ENCODE data around the gene IFFO2. TPM values are rescaled to one million over a fixed set of nuclear protein-coding genes. Genes with fewer than 3 reads are reported as not detected.

Gene IFFO2
- total and polyA plus RNA-seq, 10 of the 15 experiments (the other 5 are each of a cell fraction or from before 2014, with no cell fraction given) = 1.2 to 18.4 (median 6.7) TPM

DNA sequence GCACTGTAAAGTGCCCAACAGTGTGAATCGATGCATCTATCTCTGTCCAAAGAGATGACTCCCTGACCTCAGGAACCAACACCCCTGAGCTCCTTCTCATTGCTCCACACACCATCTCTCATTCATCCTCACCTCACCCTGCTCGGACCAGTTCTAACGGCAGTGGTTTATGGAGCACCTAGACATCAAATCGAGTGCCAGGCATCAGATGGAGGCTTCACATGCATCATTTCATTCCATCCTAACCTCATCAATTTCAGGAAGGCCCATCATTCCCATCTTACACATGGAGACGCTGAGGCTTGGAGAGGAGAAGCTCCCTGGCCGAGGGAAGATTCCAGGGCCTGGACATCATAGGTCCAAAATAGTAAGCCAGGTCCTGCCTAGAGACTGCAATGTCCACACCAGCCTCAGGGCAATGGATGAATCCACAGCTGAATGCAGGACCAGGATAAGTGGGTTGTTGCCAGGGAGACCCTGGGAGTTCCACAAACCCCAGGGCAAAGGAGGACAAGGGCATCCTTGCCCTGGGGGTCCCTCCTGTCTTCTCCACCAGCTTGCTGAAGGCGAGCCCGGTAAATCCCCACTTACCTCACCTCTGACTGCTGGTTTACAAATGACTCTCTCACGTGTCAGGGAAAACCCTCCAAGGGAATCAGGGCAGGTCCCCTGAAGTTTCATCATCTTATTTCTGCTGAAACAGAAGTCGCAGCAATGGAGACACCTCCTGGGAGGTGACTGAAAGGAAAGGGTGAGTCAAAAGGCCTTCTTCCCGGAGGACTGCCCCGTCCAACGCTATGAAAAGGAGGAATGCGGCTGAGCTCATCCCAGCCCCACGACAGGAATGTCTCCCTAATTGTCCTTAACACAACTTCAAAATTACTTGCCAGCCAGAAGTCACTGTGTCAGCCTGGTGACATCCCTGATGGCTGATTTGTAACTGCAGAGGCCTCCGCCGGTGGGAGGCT lies 9.0 kb upstream of the IFFO2 start (continued):
- TF ChIP-seq EZH2 (IDR thresholded peaks at IDR 0.05; ENCODE audit: borderline replicate concordance, control insufficient read depth, low read depth, low read length) = no peak
- TF ChIP-seq JUND (IDR thresholded peaks at IDR 0.05; ENCODE audit: low read depth, low read length) = no peak
- TF ChIP-seq, protein P1, sequence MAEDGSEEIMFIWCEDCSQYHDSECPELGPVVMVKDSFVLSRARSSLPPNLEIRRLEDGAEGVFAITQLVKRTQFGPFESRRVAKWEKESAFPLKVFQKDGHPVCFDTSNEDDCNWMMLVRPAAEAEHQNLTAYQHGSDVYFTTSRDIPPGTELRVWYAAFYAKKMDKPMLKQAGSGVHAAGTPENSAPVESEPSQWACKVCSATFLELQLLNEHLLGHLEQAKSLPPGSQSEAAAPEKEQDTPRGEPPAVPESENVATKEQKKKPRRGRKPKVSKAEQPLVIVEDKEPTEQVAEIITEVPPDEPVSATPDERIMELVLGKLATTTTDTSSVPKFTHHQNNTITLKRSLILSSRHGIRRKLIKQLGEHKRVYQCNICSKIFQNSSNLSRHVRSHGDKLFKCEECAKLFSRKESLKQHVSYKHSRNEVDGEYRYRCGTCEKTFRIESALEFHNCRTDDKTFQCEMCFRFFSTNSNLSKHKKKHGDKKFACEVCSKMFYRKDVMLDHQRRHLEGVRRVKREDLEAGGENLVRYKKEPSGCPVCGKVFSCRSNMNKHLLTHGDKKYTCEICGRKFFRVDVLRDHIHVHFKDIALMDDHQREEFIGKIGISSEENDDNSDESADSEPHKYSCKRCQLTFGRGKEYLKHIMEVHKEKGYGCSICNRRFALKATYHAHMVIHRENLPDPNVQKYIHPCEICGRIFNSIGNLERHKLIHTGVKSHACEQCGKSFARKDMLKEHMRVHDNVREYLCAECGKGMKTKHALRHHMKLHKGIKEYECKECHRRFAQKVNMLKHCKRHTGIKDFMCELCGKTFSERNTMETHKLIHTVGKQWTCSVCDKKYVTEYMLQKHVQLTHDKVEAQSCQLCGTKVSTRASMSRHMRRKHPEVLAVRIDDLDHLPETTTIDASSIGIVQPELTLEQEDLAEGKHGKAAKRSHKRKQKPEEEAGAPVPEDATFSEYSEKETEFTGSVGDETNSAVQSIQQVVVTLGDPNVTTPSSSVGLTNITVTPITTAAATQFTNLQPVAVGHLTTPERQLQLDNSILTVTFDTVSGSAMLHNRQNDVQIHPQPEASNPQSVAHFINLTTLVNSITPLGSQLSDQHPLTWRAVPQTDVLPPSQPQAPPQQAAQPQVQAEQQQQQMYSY (CRISPR knock-in tag; IDR thresholded peaks at IDR 0.05) = no peak
- peak; percentile 78 for TF ChIP-seq EED (IDR thresholded peaks at IDR 0.05; ENCODE audit: low read depth)
- TF ChIP-seq, protein P2, sequence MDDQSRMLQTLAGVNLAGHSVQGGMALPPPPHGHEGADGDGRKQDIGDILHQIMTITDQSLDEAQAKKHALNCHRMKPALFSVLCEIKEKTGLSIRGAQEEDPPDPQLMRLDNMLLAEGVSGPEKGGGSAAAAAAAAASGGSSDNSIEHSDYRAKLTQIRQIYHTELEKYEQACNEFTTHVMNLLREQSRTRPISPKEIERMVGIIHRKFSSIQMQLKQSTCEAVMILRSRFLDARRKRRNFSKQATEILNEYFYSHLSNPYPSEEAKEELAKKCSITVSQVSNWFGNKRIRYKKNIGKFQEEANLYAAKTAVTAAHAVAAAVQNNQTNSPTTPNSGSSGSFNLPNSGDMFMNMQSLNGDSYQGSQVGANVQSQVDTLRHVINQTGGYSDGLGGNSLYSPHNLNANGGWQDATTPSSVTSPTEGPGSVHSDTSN (IDR thresholded peaks at IDR 0.05; ENCODE audit: insufficient replicate concordance, low read depth, low read length) = no peak
- no peak for TF ChIP-seq YY1 (IDR thresholded peaks at IDR 0.05; ENCODE audit: low read depth, low read length)
- no peak for TF ChIP-seq TBL1XR1 (IDR thresholded peaks at IDR 0.05; ENCODE audit: low read depth, low read length)
- TF ChIP-seq, protein P3, sequence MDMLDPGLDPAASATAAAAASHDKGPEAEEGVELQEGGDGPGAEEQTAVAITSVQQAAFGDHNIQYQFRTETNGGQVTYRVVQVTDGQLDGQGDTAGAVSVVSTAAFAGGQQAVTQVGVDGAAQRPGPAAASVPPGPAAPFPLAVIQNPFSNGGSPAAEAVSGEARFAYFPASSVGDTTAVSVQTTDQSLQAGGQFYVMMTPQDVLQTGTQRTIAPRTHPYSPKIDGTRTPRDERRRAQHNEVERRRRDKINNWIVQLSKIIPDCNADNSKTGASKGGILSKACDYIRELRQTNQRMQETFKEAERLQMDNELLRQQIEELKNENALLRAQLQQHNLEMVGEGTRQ (IDR thresholded peaks at IDR 0.05; ENCODE audit: borderline replicate concordance, low read depth, low read length) = no peak
- no peak for TF ChIP-seq RBBP5 (conservative IDR thresholded peaks at IDR 0.05)
- no peak for TF ChIP-seq KDM1A (IDR thresholded peaks at IDR 0.05; ENCODE audit: borderline replicate concordance)
- no peak for TF ChIP-seq ASH2L (IDR thresholded peaks at IDR 0.05; ENCODE audit: borderline replicate concordance, low read depth)
- no peak for TF ChIP-seq LARP7 (IDR thresholded peaks at IDR 0.05)
- TF ChIP-seq RAD51 (IDR thresholded peaks at IDR 0.05) = no peak
- TF ChIP-seq ZNF384 (IDR thresholded peaks at IDR 0.05; ENCODE audit: borderline replicate concordance, low read depth, low read length) = no peak
- no peak for TF ChIP-seq CEBPB (IDR thresholded peaks at IDR 0.05; ENCODE audit: borderline replicate concordance in 1 of 2, low read depth in 2 of 2, low read length in 2 of 2)
- no peak for TF ChIP-seq RFX5 (IDR thresholded peaks at IDR 0.05; ENCODE audit: low read depth, low read length)
- TF ChIP-seq SREBF1 (IDR thresholded peaks at IDR 0.05; ENCODE audit: low read length) = no peak
- no peak for TF ChIP-seq HDAC2 (IDR thresholded peaks at IDR 0.05)
- TF ChIP-seq JUNB (IDR thresholded peaks at IDR 0.05) = peak; percentile 88
- TF ChIP-seq, protein P4, sequence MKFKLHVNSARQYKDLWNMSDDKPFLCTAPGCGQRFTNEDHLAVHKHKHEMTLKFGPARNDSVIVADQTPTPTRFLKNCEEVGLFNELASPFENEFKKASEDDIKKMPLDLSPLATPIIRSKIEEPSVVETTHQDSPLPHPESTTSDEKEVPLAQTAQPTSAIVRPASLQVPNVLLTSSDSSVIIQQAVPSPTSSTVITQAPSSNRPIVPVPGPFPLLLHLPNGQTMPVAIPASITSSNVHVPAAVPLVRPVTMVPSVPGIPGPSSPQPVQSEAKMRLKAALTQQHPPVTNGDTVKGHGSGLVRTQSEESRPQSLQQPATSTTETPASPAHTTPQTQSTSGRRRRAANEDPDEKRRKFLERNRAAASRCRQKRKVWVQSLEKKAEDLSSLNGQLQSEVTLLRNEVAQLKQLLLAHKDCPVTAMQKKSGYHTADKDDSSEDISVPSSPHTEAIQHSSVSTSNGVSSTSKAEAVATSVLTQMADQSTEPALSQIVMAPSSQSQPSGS (IDR thresholded peaks at IDR 0.05; ENCODE audit: low read length) = no peak; the same call in 1 of the 2 replicates
- no peak; the same call in 1 of the 2 replicates for TF ChIP-seq CREB1 (IDR thresholded peaks at IDR 0.05; ENCODE audit: low read depth)
- no peak for TF ChIP-seq ZZZ3 (IDR thresholded peaks at IDR 0.05; ENCODE audit: control insufficient read depth, insufficient read length, low read depth)
- TF ChIP-seq SIN3A (IDR thresholded peaks at IDR 0.05; ENCODE audit: low read depth, low read length) = no peak
- TF ChIP-seq ETV6 (conservative IDR thresholded peaks at IDR 0.05 in 1 of 2, IDR thresholded peaks at IDR 0.05 in 1 of 2; ENCODE audit: borderline replicate concordance in 1 of 2, low read depth in 1 of 2) = no peak

Measured in GM12878 (cell line).